GM12801 (cell line): ENCODE data around the gene CBFA2T3.

Experiments used
- TF ChIP-seq, protein P1 (sequence below): IDR thresholded peaks from one replicate; pipeline ENCODE4 v1.5.1; 2011; ENCODE audit warnings: control low read depth; ENCODE audit not compliant: insufficient read length; ENCODE audit errors: extremely low read depth

CBFA2T3 gene

DNA sequence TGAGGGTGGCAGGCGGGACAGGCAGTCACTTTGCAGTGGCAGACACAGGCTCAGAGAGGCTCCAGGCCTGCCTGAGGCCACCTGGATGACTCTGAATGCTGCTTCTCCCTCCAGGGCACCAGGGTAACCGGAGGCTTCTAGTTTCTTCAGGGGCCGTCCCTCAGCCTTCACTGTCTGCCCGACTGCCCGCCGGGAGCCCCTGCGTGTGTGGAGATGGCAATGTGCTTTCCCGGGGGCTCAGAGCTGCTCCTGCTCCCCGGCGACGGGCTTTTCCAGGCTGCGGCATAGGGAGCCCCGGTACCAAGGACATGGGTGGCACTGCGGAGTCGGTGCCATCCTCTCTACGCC is 51.5 kb downstream of the CBFA2T3 start:
- TF ChIP-seq, protein P1, sequence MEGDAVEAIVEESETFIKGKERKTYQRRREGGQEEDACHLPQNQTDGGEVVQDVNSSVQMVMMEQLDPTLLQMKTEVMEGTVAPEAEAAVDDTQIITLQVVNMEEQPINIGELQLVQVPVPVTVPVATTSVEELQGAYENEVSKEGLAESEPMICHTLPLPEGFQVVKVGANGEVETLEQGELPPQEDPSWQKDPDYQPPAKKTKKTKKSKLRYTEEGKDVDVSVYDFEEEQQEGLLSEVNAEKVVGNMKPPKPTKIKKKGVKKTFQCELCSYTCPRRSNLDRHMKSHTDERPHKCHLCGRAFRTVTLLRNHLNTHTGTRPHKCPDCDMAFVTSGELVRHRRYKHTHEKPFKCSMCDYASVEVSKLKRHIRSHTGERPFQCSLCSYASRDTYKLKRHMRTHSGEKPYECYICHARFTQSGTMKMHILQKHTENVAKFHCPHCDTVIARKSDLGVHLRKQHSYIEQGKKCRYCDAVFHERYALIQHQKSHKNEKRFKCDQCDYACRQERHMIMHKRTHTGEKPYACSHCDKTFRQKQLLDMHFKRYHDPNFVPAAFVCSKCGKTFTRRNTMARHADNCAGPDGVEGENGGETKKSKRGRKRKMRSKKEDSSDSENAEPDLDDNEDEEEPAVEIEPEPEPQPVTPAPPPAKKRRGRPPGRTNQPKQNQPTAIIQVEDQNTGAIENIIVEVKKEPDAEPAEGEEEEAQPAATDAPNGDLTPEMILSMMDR: no peak

DNA sequence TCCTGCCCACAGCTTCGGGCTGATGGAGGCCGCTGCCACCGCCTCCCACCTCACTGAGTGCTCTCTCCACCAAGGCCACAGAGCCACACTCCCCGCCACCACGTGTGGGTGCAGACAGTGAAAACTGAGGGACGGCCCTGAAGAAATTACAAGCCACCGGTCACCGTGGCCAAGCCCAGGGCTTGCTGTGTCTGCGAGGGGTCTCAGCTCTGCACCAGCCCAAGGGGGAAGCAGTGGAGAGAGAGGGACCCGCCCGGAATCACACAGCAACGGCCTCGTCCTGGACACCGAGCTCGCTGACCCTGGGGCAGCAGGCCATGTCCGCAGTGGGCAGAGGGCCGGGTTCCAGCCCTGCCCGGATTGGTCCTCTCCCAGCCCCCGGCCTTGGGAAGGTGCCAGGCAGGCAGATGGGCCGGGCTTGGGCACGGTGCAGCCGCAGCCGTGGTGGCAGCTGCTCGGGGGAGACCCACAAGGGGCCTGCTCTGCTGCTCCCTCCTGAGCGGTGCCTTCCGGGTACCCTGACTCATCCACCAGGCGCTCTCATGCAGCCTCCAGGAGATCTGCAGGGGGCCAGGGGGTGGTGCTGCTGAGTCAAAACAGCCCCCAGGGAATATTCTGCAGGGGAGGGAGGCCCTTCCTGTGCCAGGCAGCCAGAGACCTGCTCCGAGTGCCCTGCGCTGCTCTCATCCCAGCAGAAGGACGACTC is 52.0 kb downstream of the CBFA2T3 start:
- TF ChIP-seq, protein P1: no peak

DNA sequence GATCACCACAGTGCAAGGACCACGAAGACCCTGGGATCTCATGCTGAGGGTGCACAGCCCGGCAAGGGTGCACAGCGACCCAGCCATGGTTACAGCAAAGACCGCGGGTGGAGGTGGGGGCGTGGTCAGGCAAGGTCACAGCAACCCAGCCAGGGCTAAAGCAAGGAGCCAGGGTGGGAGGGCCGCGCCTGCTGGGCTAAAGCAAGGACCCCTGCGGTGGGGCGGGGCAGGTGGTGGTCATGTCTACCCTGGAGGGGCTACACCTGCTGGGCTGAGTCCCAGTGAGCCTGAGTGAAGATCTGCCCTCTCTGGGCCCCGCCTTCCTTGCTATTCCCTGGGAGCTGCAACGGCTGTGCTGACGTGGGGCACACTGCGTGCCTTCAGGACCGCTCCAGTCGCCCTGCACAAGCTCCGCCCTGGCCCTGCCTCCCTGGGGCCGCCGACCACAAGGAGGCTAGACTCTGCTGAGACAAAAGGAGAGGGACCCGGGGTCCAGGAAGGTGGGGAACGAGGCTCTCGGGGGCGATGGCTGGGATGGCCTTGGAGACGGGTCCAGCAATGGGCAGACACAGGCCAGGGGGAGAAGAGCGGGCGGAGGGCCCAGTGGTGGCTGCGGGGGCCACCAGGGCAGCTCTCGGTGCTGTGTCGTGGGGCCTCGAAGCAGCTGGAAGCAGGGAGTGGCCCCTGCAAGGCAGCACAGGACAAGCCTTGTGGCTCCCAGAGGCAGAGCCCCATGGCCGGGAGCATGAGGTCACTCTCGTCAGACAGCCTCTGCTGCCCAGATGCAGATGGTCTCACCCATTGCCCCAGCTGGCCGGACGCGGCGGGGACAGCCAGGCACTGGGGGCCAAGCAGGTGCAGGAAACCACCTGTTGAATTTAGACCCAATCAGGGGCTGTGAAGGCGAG is 52.8 kb downstream of the CBFA2T3 start:
- TF ChIP-seq, protein P1: no peak

GRCh38 chr16:88923450-88923849 is 53.6 kb downstream of the CBFA2T3 start:
- TF ChIP-seq, protein P1: no peak

DNA sequence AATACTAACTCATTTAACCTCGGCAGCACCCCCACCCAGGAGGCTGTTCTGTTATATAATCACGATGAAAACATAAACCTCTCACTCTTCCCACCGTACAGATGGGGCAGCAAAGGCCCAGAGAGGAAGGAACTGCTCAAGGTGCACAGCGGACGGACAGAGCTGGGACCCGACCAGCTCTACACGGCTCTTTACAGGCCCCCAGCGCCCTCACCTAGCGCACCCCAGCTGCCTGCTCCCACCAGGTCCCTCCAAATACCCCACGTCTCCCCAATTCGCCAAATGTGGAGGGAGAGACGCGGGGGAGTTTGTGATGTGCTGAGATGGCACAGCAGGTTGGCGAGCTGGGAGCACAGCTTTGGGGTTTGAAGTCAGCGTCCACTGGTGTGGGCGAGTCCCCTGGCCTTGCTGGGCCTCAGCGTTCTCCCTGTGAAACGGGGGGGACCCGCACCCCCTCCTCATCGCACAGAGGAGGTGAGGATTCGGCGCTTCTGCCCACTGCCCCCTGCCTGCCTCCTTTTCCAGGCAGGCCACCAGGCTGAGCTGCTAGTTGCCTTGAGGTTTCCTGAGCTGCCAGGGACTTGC is 54.1 kb downstream of the CBFA2T3 start:
- TF ChIP-seq, protein P1: no peak

DNA sequence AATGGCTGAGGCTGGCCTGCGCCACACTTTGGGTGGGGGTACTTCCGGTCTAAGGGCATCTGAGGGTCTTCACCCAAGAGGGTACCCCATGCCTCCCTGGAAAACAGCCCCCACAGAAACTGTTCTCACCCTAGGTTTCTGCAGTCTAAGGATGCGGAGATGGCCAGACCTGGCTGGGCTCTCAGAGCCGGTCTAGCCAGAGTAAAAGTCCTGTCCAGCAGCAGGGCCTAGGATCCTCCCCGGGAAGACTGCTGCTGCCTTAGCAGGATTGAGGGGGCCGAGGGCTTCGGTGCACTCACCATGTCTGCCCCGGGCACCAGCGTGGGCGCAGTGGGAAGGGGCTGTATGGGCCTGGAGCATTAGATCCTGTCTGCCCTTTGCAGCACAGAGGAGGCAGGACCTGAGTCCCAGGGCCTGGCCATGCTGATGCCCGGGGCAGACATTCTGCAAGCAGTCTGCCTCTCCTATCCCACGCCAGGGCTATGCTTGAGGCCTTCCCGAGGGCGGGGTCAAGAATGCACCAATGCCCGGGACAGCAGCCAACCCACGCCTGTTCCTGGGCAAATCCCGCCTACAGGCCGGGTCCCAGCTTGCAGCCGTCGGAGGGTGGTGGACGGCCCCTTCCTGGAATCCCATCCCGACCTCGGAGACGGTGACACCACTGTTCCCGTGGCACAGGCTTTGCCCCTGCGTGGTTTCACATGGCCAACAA is 54.7 kb downstream of the CBFA2T3 start:
- TF ChIP-seq, protein P1: no peak

- TF ChIP-seq, protein P1: no peak
Measured at GRCh38 chr16:88921591-88921990, 55.4 kb downstream of the CBFA2T3 start.
